Midbrain (tissue), 1 donor: ENCODE data around the gene AP1S2.
A peak's percentile ranks its signal among the peaks of the same experiment; 100 is the strongest.
"Not testable (repeated sequence)": the region's sequence is repeated elsewhere in the genome, so short reads cannot be mapped to it uniquely, and the experiment has no call there.

ENCODE experiments used
- DNase-seq: peaks from one replicate; lab custom pipeline; 2025; lab: John Stamatoyannopoulos, UW

AP1S2 gene

DNA sequence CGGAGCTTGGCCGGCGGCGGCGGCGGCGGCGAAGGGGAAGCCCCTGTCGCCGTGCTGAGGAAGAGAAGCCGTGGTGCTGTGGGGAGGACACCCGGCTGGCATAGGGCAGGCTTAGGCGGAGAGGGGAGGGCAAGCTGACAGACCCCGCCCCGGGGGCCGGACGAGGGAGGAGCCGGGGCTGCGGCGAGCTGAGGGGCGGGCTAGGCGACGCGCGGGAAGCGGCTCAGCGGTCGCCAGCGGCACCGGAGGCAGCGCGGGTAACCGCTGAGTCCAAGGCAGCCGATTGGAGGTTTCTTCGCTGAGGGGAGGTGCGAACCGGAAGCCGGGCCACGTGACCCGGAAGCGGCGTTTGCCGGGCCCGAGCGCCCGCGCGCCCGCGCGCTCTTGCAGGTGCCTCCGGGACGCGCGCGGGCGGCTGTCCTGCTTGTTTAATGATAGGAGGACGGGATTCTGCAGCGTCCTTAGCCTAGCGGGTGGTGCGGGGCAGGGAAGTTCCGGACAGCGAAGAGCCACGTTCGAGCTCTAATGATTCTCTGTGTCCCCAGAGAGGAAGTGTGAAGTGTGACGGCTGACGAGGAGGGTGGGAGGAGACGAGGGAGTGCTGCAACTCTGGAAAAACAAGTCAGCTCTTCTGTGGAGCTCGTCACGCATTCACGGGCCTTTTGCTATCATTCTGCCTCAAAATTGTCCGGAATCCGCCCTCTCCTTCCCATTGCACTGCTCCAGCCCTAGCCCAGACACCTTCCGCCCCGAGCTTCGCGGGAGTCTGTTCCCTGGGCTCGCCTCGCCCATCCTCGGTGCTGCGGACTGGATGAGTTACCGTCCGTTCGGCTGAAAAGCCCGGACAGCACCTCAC, at the start of gene AP1S2:
AP1S2 (minus strand) TSS at position 102 of the 856 bp plus-strand sequence. CDS start 2,289 bp downstream, outside the sequence.
- DNase-seq: peak; percentile 95

DNA sequence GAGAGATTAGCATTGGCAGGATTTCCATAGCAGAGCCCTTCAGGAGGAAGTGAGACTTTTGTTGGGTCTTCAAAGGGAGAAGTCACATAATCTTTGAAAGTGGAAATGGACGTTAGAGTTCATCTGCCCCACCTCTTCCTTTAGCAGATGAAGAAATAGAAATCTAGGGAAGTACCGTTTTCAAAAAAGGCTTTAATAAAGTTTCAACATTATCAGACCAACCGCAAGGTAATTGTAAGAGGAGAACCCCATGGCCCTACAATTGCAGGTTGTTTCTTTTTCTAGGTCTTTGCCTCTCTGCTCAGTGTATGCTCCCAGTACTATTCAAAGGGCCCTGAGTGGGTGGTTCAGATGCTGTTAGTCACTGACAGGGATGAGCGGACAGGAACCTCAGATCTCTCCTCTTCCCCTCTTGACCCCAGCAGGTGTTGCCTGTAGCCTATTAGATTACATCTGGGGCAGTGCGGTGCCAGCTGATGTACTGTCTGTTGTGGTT, 48.6 kb upstream of the AP1S2 start:
- no peak for DNase-seq

DNA sequence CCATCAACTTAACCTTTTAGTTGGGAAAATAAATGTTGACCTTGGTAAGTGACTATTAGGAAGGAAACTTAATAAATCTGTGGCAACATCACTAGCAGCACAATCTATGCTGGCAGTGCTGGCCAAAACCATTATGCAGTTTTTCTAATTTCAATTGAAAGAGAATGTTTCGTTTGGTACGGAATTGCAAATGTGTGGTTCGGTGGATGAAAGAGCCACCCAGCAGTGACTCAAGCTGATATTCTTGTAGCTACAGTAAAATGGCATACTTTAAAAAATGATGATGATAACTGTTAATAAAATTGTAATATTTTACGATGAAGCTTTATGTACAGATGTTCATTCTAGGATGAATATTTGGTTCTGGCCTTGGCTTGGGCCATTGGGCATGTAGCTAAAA, 40.7 kb upstream of the AP1S2 start:
- no peak for DNase-seq

DNA sequence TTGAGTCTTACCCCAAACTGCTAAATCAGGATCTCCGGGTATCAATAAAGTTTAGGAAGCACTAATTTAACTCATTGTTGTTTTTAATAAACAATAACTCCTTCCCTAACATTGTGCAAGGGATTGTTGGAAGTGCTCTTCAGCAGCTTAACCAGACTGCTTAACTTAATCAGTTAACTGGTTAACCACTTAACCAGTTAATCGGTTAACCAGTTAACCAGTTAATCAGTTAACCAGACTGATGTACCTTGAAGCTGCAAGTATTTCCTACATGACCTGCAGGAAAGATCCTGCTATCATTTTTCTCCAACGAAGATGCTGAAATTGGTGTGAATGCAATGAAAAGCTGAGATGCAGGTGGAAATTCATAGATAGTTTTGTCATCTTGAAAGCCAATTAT, 40.1 kb upstream of the AP1S2 start:
- no peak for DNase-seq

DNA sequence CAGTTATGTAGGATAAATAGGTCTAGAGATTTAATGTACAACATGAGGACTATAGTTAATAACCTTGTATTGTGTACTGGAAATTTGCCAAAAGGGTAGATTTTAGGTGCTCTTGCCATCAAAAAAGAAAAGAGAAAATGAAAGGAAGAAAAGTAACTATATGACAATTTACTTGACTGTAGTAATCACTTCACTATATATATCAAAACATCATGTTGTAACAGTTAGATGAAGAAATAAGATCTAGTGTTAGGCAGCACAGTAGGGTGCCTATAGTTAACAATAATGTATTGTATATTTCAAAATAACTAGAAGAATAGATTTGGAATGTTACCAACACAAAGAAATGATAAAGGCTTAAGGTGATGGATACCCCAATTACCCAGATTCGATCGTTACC, 35.9 kb upstream of the AP1S2 start:
- DNase-seq: no peak

DNA sequence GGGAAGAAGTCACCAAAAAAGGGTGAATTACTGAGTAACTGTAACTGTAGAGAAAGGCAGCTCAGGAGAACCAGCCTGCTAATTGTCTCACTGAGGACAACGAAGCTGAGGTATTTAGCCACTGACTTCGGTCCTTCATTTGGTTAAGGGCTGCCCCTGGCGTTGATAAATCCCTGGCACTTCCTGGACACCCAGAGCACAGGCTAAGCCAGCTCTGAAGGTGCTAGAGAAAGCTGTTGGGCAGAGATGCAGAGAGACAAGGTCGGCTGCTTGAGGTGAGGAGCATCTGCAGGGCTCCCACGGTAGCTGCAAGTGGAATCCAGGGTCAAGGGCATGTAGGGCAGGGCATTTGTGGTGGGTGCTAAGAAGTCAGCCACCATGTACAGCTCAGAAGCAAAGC, 33.4 kb upstream of the AP1S2 start:
- DNase-seq: no peak

DNA sequence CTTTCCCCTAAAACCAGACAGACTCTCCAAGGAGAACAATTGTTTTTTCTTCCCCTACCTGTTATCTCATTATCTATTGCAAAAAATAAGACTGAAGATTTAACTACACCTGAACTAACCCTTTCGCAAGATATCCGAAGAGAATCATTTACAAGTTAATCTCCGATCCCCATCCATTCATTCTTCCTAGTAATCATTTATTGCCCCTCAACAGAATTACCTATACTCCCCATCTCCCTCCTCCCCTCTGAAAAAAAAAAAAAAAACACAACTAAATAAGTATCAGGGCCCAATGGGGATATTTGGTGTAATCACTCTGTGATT, 28.9 kb upstream of the AP1S2 start:
- no peak for DNase-seq

DNA sequence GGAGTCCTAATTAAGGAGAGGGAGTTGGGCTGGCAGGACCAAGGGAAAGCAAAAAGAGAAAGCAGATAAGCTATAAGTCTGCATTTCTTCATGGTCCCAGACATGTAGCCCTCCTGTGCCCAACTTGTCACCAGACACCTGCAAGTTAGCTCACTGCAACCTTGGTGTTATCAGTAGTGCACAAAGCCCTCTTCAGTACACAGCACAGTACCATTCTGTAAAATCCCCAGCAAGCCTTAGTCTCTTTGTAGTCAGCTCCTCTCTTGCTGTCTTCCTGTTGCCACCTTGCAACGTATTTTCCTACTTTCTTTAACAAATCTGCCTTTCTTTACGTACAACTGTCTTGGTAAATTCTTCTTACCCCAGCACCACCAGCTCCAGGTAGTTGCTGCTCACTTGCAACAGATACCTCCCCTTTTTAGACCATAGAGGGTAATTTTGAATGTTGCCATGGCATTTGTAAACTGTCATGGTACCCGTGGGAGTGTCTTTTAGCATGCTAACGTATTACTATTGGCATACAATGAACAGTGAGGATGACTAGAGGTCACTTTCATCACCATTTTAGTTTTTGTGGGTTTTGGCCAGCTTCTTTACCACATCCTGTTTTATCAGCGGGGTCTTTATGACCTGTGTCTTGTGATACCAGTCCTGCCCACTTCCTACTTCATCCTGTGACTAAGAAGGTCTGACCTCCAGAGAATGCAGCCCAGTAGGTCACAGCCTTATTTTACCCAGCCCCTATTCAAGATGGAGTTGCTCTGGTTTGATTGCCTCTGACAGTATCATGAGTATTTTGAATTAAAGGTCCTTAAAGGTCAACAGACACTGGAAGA, 28.3 kb upstream of the AP1S2 start:
- DNase-seq: no peak

DNA sequence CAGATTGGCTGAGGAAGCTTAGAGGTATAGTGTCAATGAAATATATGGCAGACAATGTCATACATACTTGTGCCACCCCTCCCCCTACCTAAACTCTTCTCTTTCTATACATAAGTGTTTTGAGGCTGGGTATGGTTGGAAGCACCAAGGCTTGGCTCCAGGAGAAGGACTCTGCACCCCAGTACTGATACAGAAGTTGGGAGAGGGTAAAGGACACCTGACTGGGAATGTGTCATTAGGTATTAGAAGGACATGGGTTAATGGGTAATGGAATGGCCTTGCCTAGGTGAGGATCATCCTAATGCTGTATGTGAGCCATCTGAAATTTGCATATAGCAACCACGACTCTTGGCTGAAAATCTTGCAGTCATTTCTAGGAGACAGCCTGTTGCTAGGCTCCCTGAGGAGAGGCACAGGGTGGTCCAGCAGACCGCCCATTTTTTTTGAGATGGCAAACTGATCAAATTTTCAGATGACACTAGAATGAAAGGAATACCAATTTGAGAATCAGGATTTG, 26.8 kb upstream of the AP1S2 start:
- no peak for DNase-seq

DNA sequence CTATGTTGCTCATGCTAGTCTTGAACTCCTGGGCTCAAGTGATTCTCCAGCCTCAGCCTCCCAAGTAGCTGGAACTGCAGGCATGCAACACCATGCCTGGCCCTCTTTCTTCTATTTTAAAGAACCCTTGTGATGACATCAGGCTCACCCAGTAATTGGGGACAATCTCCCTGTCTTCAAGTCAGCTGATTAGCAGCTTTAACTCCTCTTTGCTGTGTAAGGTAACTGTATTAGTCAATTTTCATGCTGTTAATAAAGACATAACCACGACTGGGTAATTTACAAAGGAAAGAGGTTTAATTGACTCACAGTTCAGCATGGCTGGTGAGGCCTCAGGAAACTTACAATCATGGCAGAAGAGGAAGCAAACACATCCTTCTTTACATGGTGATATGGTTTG, 23.3 kb upstream of the AP1S2 start:
- not testable (repeated sequence) for DNase-seq

DNA sequence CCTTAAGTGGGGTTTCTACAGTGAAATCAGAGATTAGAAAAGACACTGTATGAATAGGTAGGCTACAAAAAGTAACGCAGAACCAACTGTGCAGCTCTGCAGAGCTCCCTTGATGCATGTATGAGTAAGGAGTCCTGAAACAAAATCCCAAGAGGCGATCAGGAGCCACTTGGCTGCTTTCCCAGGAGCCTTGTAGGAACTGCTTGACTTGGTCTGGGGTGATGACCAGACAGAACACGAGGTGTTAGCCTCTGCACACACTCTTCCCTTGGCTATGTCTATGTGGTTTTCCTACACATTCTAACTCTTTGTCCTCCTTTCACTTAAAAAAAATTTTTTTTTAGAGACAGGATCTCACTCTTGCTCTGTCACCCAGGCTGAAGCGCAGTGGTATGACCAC, 22.8 kb upstream of the AP1S2 start:
- no peak for DNase-seq

DNA sequence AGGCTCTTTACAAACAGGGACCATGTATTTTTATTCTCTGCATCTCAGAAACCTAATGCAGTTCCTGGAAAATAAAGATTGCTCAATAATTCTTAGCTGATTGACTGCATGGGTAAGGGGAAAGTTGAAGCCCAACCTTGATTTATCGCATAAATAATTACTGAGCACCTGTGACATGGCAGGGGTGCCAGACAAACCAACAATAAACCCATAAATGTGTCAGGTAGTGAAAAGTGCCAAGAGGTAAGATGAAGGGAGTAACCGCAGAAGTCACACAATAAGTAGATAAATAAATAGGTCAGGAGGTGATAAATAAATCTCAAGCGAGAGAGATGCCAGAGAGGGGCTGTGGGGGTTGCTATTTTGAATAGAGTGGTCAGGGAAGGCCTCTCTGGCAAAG, 20.1 kb upstream of the AP1S2 start:
- no peak for DNase-seq

DNA sequence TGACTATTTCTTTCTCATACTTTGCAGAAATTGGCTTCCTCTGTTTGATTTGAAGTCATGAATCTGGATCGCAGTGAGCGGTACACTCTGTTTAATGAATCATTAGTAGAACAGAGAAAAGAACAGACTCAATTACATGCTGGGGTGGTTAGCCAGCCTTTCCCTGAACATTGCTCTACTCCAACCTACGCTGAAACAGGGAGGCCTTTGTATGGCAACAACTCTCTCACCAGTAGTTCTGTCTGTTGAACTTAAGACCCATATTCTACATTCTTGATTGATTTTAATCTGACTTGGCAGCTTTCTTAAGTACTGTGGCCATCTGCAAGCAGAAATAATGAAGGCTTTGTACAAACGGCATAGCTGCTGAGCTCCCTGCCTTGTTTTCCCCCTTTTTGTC, 19.0 kb upstream of the AP1S2 start:
- no peak for DNase-seq

DNA sequence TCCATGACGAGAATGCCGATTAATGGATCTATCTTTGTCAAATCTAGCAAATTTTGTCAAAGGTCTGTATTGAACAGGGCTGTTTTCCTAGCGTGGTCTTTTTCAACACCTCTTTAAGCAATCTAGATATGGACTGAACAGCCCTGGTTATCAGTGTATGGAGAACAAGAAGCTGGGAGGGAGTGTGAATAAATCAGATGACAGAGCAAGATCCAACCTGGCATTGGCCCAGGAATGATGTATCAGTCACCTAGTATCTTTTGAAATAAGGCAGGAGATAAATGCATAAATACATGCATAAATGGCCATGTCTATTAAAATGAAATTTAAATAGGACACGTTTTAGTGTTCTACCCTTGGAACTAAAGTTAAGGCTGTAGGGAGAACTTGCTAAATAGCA, 15.7 kb upstream of the AP1S2 start:
- DNase-seq: no peak

DNA sequence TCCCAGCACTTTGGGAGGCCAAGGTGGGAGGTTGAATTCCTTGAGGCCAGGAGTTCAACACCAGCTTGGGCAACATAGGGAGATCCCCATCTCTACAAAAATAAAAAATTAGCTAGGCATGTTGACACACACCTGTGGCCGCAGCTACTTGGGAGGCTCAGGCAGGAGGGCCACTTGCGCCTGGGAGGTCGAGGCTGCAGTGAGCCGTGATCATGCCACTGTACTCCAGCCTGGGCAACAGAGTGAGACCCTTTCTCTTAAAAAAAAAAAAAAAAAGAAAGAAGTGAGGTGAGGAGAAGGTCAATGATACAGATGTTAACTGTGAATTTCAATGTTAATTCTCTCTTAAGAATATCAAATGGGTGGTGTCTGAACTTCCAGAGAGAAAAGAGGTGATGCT, 15.1 kb upstream of the AP1S2 start:
- DNase-seq: no peak

DNA sequence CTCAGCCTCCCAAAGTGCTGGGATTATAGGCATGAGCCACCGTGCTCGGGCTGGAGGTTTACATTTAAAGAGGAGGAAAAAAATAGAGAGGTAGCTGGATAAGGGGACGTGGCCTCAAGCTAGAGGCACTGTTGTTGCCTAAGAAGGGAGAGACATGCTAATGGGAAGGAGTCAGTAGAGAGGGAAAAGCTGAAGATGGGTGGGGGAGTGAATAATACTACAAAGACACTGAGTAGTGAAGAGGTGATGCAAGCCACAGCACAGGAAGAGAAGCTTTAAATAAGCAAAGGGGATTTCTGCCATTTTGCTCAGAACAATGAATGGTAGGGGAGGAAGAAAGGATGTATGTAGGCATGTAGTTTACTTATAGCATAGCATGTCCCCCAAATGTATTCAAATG, 11.5 kb upstream of the AP1S2 start:
- DNase-seq: no peak

DNA sequence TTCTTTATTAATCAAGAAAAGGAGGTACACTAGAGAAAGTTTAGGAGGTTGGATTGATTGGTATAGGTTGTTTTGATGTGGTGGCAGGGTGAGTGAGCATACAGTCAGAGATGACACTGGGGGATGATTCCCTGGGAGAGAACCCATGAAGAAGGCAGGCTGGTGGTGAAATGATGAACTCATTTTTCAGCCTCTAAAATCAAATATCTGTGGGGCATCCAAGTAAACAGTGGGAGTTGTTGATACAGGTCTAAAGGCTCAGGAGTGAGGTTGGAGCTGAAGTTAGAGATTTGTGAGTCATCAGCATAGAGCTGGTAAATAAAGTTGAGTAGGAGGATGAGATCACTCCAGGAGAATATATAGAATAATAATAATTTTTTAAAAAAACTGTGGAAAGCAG, 10.0 kb upstream of the AP1S2 start:
- no peak for DNase-seq

DNA sequence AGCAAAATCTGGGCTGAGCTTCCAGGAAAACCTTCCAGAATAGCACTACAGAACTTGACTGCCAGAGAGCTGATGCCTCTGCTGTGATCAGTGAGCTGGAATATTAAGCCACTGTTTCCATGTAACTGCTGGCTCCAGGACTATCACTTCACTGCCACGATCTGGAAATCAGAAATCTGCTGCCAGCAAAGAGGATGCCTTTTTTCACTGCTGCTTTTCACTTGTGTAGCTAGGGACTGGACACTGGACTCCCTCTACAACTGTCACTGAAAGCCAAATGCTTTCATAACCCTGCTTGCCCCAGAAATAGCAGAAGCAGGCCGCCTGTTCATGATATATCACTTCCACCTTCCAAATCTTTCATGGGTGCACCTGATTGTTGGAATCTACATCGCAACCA, 9.4 kb upstream of the AP1S2 start:
- DNase-seq: peak; percentile 10

DNA sequence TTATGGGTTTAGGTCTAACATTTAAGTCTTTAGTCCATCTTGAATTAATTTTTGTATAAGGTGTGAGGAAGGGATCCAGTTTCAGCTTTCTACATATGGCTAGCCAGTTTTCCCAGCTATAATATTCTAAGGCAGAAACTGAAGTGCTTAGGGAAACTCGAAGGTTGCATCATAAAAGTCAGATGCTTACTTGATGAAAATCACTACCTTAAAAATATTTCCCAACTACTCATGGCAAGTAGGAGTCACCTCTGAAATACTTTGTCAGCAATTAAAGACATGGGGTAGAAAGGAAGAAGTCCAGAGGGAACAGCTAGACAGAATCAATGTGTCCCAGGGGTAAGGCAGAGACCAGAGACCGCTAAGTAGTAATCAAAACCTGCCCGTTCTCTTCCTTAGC, 6.3 kb upstream of the AP1S2 start:
- DNase-seq: no peak

DNA sequence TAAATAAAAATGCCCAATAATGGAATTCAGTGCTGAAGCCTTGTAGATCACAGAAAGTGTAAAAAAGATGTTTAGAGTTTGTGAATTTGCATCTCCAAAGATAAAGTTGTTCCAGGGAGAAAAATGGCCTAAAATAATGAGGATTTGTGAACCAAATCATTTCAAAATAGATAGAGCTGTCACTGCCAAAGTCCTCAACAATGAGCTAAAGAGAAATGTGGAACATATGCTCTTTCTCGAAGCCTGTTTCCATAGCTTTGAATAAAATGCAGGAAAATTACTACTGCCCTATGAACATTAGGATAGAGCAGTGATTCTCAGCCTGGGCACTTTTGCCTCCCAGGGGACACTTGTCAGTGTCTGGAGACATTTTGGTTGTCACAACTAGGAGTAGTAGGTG, 3.4 kb upstream of the AP1S2 start:
- DNase-seq: no peak

DNA sequence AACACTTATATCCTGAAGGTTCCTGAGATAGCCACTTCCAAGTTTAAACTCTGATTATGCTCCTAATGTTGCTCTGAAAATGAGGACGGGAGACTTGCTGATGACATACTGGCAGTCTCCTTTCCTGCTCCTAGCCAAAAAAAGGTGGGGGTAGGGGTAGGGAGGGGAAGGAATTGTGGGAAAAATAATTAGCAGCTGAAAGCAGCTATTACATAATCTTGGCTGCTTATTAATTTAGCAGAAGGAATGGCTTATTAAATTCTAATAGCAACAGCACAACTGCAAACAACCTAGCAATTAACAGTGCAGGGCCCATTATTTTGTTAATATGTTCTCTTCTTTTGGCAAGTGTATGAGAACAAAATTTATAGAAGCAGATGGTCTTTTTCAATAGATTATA, 2.0 kb upstream of the AP1S2 start:
- DNase-seq: no peak

DNA sequence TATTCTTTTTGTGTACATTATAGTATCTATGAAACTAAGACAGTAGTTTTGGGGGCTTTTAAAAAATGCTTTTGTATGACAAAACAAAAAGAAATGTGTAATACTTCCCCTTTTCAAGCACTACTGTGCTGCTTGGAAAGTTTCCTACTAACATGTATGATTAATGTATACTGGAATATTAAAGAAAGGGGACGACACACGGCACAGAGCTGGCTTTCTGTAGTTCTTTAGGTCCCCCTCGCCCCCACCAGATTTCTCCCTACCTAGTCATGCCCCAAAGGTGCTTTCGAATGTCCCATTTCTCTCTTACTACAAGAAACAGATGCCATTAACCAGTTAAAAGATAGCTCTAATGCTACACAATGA, 1.6 kb upstream of the AP1S2 start:
- no peak for DNase-seq

DNA sequence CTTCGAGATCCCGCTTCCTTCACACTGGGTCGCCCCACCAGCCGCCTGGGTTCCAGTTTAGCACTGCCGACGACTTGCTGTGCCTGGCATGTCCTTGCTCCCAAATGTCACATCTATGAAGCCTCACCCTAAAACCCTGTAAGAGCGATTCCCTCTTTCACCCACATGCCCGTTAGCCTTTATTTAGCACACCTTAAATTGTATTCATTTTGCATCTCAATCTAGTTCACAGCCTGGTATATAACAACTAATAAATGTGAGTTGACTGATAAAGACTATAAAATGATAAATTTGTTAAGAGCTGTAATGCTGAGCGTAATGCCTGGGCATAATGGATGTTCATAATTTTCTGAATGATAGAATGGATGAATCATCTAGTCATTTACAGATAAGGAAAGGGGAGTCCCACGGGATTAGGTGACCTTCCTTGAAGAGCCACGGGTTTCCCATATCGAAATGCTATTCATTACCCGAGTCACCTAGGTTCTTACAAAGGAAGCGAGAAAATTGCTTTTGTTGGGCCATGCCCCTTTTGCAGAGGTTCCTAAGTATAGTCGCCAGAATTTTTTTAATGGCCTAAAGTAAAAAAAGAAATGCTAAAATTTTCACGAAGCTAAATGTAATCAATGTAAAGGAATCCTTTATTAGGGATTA, 1.1 kb upstream of the AP1S2 start:
- no peak for DNase-seq
